Neural cell (in vitro differentiated cells): ENCODE measurements around the gene SSR3. TPM values are rescaled to one million over a fixed set of nuclear protein-coding genes. Genes with fewer than 3 reads are reported as not detected.

ENCODE experiments used
- H2AFZ ChIP-seq: fragments of 200-600, 300-800 bp; sonication (generic), shearing (Covaris generic); 2 replicates; pipeline ENCODE4 v1.6.0; 2014; ENCODE audit warnings: low read depth, mild to moderate bottlenecking, antibody characterized with exemption, low read length, moderate library complexity
- H3F3A ChIP-seq: fragments of 200-600 bp; shearing (Covaris generic); 2 replicates; pipeline ENCODE4 v1.6.1; 2016; ENCODE audit warnings: mild to moderate bottlenecking, moderate library complexity, mixed read lengths, antibody characterized with exemption, low read length; ENCODE audit not compliant: insufficient read depth, poor library complexity, severe bottlenecking
- H3K27ac ChIP-seq: fragments of 200-600, 300-800 bp; sonication (generic), shearing (Covaris generic); 2 replicates; pipeline ENCODE4 v1.5.1; 2014; ENCODE audit warnings: mild to moderate bottlenecking, low read length, moderate library complexity
- H3K27me3 ChIP-seq: fragments of 300-800, 200-600 bp; sonication (generic), shearing (Covaris generic); 2 replicates; pipeline ENCODE4 v1.6.0; 2014; ENCODE audit warnings: mild to moderate bottlenecking, low read depth, low read length, moderate library complexity; ENCODE audit not compliant: insufficient read depth
- H3K36me3 ChIP-seq: fragments of 300-800, 200-600 bp; sonication (generic), shearing (Covaris generic); 2 replicates; pipeline ENCODE4 v1.5.1; 2014; ENCODE audit warnings: mild to moderate bottlenecking, antibody characterized with exemption, low read length, moderate library complexity; ENCODE audit not compliant: insufficient read depth
- H3K4me2 ChIP-seq: fragments of 300-800, 200-600 bp; sonication (generic), shearing (Covaris generic); 2 replicates; pipeline ENCODE4 v1.6.0; 2014; ENCODE audit warnings: mild to moderate bottlenecking, low read length
- H3K4me3 ChIP-seq: fragments of 300-800, 200-600 bp; sonication (generic), shearing (Covaris generic); 2 replicates; pipeline ENCODE4 v1.5.1; 2014; ENCODE audit warnings: mild to moderate bottlenecking, low read length, moderate library complexity
- H3K79me2 ChIP-seq: fragments of 200-600 bp; shearing (Covaris generic); replicated peaks from 2 replicates; pipeline ENCODE4 v1.6.0; 2014; ENCODE audit warnings: mild to moderate bottlenecking, low read length, moderate library complexity; ENCODE audit not compliant: insufficient read depth
- H3K9ac ChIP-seq: fragments of 300-800, 200-600 bp; sonication (generic), shearing (Covaris generic); 2 replicates; pipeline ENCODE4 v1.6.1; 2016; ENCODE audit warnings: mild to moderate bottlenecking, low read length, mixed read lengths
- H3K9me2 ChIP-seq: fragments of 200-600 bp; shearing (Covaris generic); 2 replicates; pipeline ENCODE4 v1.6.1; 2016; ENCODE audit warnings: mild to moderate bottlenecking, low read length, mixed read lengths; ENCODE audit not compliant: insufficient read depth
- H3K9me3 ChIP-seq: fragments of 200-600, 300-800 bp; sonication (generic), shearing (Covaris generic); 2 replicates; pipeline ENCODE4 v1.6.1; 2016; ENCODE audit warnings: mild to moderate bottlenecking, mixed run types, low read length, moderate library complexity, mixed read lengths
- H4K20me1 ChIP-seq: fragments of 200-600 bp; shearing (Covaris generic); 2 replicates; pipeline ENCODE4 v1.6.1; 2016; ENCODE audit warnings: mild to moderate bottlenecking, mixed run types; ENCODE audit not compliant: insufficient read depth
- CTCF ChIP-seq: fragments of 450-650 bp; IDR thresholded peaks from 2 replicates; pipeline ENCODE4 v1.5.1; 2014; ENCODE audit warnings: antibody characterized with exemption, mild to moderate bottlenecking, moderate library complexity; ENCODE audit not compliant: poor library complexity, severe bottlenecking
- EP300 ChIP-seq: fragments of 450-650 bp; conservative IDR thresholded peaks from 2 replicates; pipeline ENCODE4 v1.6.1; 2014; ENCODE audit warnings: antibody characterized with exemption, mild to moderate bottlenecking, moderate library complexity; ENCODE audit not compliant: poor library complexity, severe bottlenecking
- MXI1 ChIP-seq: fragments of 450-650 bp; conservative IDR thresholded peaks from 2 replicates; pipeline ENCODE4 v1.6.1; 2014; ENCODE audit warnings: antibody characterized with exemption, mild to moderate bottlenecking; ENCODE audit not compliant: poor library complexity, severe bottlenecking
- POLR2AphosphoS5 ChIP-seq: IDR thresholded peaks from 2 replicates; pipeline ENCODE4 v1.6.1; 2012
- RAD21 ChIP-seq: fragments of 450-650 bp; conservative IDR thresholded peaks from 2 replicates; pipeline ENCODE4 v1.6.1; 2014; ENCODE audit warnings: antibody characterized with exemption, mild to moderate bottlenecking, moderate library complexity
- REST ChIP-seq: IDR thresholded peaks from 2 replicates; pipeline ENCODE4 v1.6.1; 2012; ENCODE audit warnings: borderline replicate concordance
- SMC3 ChIP-seq: fragments of 450-650 bp; conservative IDR thresholded peaks from 2 replicates; pipeline ENCODE4 v1.6.1; 2014; ENCODE audit warnings: antibody characterized with exemption, mild to moderate bottlenecking, moderate library complexity; ENCODE audit not compliant: poor library complexity
- TAF1 ChIP-seq: IDR thresholded peaks from 2 replicates; pipeline ENCODE4 v1.6.1; 2012; ENCODE audit warnings: low read depth
- polyA plus RNA-seq: library from polyadenylated mRNA; depleted of rRNA; stranded (reverse); fragments of >200 nt; gene quantifications from 2 replicates; pipeline ENCODE4 v1.2.3, GENCODE V29; 2014

SSR3 gene
- polyA plus RNA-seq, 1 donor from 2014 or later, result 85.6 TPM

GRCh38 chr3:156519758-156520162, 35.2 kb downstream of the SSR3 start:
- TF ChIP-seq RAD21 (no peak), EP300 (no peak), SMC3 (no peak), CTCF (no peak), MXI1 (no peak)
- H3K79me2 ChIP-seq, result no peaks in the 10 kb centered on the region
- no peaks in the 10 kb centered on the region for H3K9me3 ChIP-seq
- no peaks in the 10 kb centered on the region for H3K27me3 ChIP-seq
- no peak overlapping the region for H3K4me2 ChIP-seq
- no peaks in the 10 kb centered on the region for H3K36me3 ChIP-seq
- no peaks in the 10 kb centered on the region for H3F3A ChIP-seq
- H3K9ac ChIP-seq, result no peak overlapping the region
- H3K27ac ChIP-seq, result no peak overlapping the region
- H3K9me2 ChIP-seq, result no peaks in the 10 kb centered on the region
- H3K4me3 ChIP-seq, result no peak overlapping the region
- no peak overlapping the region for H2AFZ ChIP-seq
- H4K20me1 ChIP-seq, result no peaks in the 10 kb centered on the region

GRCh38 chr3:156518726-156519125, 36.2 kb downstream of the SSR3 start:
- Histone ChIP-seq H4K20me1 (no peaks in the 10 kb centered on the region), H3K9me3 (no peaks in the 10 kb centered on the region), H3K9ac (no peak overlapping the region), H3K4me2 (no peak overlapping the region), H3K27ac (no peak overlapping the region), H3K79me2 (no peaks in the 10 kb centered on the region), H3K27me3 (no peaks in the 10 kb centered on the region), H3K36me3 (no peaks in the 10 kb centered on the region), H2AFZ (no peak overlapping the region), H3F3A (no peaks in the 10 kb centered on the region), H3K9me2 (no peaks in the 10 kb centered on the region), H3K4me3 (no peak overlapping the region)
- TF ChIP-seq MXI1, result no peak
- TF ChIP-seq TAF1, result no peak
- TF ChIP-seq EP300, result no peak
- no peak for TF ChIP-seq REST
- no peak for TF ChIP-seq POLR2AphosphoS5
- TF ChIP-seq SMC3, result no peak
- no peak for TF ChIP-seq CTCF
- TF ChIP-seq RAD21, result no peak
